ENCODE data around the gene UBE4B.

Gene UBE4B

DNA sequence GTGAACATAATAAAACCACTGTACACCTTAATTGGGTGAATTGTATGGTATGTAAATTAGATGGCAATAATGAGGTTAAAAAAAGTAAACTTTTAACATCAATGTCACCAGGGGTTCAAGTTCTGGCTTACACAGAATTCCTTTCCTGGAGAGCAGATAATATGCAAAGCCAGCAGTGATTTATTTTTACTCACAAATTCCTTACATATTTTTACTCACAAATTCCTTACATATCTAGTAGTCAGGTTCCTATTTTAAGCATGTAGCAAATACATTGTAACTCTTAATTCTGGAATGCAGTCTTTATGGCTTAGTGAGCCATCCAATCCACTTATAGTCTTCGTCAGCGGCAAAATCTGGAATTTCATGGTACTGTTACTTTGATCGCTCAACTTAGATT is 1.3 kb upstream of the UBE4B start:
- Histone ChIP-seq H3K9me3 (ENCODE audit: insufficient read depth, low read length, severe bottlenecking) (no peaks in the 10 kb centered on the region), H4K20me1 (ENCODE audit: insufficient read depth, low read length) (no peaks in the 10 kb centered on the region), H3K9ac (ENCODE audit: low read depth, low read length) (no peak overlapping the region), H2AFZ (ENCODE audit: low read depth, low read length) (no peak overlapping the region), H3K27me3 (ENCODE audit: insufficient read depth, low read length, poor library complexity) (no peaks in the 10 kb centered on the region), H3K27ac (ENCODE audit: low read length) (no peak overlapping the region), H3K4me2 (ENCODE audit: insufficient read depth, low read length) (no peak overlapping the region), H3K79me2 (ENCODE audit: insufficient read depth, low read length) (peaks cover 34% of the 10 kb centered on the region), H3K4me1 (ENCODE audit: insufficient read depth, low read length) (peaks cover 28% of the 10 kb centered on the region), H3K4me3 (ENCODE audit: low read depth in 1 of 2, low read length in 2 of 2) (no peak overlapping the region), H3K36me3 (ENCODE audit: insufficient read depth, low read length) (peaks cover 2% of the 10 kb centered on the region; the same call in 1 of the 2 replicates)
- no peak for TF ChIP-seq EZH2 (IDR thresholded peaks at IDR 0.05; ENCODE audit: borderline replicate concordance, low read depth, low read length, severe bottlenecking)
- TF ChIP-seq CTCF (IDR thresholded peaks at IDR 0.05; ENCODE audit: borderline replicate concordance, extremely low read depth, low read length, poor library complexity, severe bottlenecking): no peak
- no peak for ATAC-seq (ENCODE audit: insufficient read depth, low read depth)
- no peak for DNase-seq

GRCh38 chr1:10033359-10033845 is 644 bp downstream of the UBE4B start:
- H3K9ac ChIP-seq (ENCODE audit: low read depth, low read length): peak overlapping the region; percentile 82
- H3K4me1 ChIP-seq (ENCODE audit: insufficient read depth, low read length): peaks cover 28% of the 10 kb centered on the region
- peak overlapping the region; percentile 88 to 96 for H3K4me3 ChIP-seq (ENCODE audit: low read depth in 1 of 2, low read length in 2 of 2)
- H3K27ac ChIP-seq (ENCODE audit: low read length): peak overlapping the region; percentile 95
- peaks cover 15% of the 10 kb centered on the region for H3K36me3 ChIP-seq (ENCODE audit: insufficient read depth, low read length)
- peak overlapping the region; percentile 97 for H3K4me2 ChIP-seq (ENCODE audit: insufficient read depth, low read length)
- H3K9me3 ChIP-seq (ENCODE audit: insufficient read depth, low read length, severe bottlenecking): no peaks in the 10 kb centered on the region
- TF ChIP-seq CTCF (IDR thresholded peaks at IDR 0.05; ENCODE audit: borderline replicate concordance, extremely low read depth, low read length, poor library complexity, severe bottlenecking) (peak; percentile 10), EZH2 (IDR thresholded peaks at IDR 0.05; ENCODE audit: borderline replicate concordance, low read depth, low read length, severe bottlenecking) (no peak)
- ATAC-seq (ENCODE audit: insufficient read depth, low read depth): peak; percentile 41
- DNase-seq: no peak
- H4K20me1 ChIP-seq (ENCODE audit: insufficient read depth, low read length): no peaks in the 10 kb centered on the region
- H3K27me3 ChIP-seq (ENCODE audit: insufficient read depth, low read length, poor library complexity): no peaks in the 10 kb centered on the region
- H2AFZ ChIP-seq (ENCODE audit: low read depth, low read length): peak overlapping the region; percentile 98
- H3K79me2 ChIP-seq (ENCODE audit: insufficient read depth, low read length): peaks cover 50% of the 10 kb centered on the region

DNA sequence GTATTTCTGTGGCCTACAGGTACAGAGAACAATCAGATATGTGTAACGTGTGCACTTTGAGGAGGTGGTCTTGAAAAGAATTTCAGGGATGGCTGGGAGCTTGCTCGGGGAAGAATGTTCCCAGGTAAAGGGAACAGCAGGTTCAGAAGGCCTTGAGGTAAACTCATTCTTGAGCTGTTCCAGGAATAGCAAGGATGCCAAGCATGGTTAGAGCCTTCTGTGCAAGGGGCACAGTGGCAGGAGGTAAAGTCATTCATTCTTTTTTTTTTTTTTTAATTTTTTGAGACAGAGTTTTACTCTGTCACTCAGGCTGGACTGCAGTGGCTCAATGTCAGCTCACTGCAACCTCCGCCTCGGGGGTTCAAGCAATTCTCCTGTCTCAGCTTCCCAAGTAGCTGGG is 10.0 kb downstream of the UBE4B start:
- Histone ChIP-seq H4K20me1 (ENCODE audit: insufficient read depth, low read length) (peaks cover 10% of the 10 kb centered on the region; the same call in 1 of the 2 replicates), H3K4me3 (ENCODE audit: low read depth in 1 of 2, low read length in 2 of 2) (no peak overlapping the region), H3K27ac (ENCODE audit: low read length) (no peak overlapping the region), H3K4me2 (ENCODE audit: insufficient read depth, low read length) (no peak overlapping the region), H3K36me3 (ENCODE audit: insufficient read depth, low read length) (peaks cover 11% of the 10 kb centered on the region), H3K79me2 (ENCODE audit: insufficient read depth, low read length) (peaks cover 78% of the 10 kb centered on the region), H2AFZ (ENCODE audit: low read depth, low read length) (no peak overlapping the region), H3K9ac (ENCODE audit: low read depth, low read length) (no peak overlapping the region), H3K4me1 (ENCODE audit: insufficient read depth, low read length) (no peaks in the 10 kb centered on the region), H3K9me3 (ENCODE audit: insufficient read depth, low read length, severe bottlenecking) (no peaks in the 10 kb centered on the region), H3K27me3 (ENCODE audit: insufficient read depth, low read length, poor library complexity) (no peaks in the 10 kb centered on the region)
- no peak for TF ChIP-seq CTCF (IDR thresholded peaks at IDR 0.05; ENCODE audit: borderline replicate concordance, extremely low read depth, low read length, poor library complexity, severe bottlenecking)
- TF ChIP-seq EZH2 (IDR thresholded peaks at IDR 0.05; ENCODE audit: borderline replicate concordance, low read depth, low read length, severe bottlenecking): no peak
- ATAC-seq (ENCODE audit: insufficient read depth, low read depth) (no peak), DNase-seq (no peak)

Data from DND-41 (cell line).